Smooth muscle cell (in vitro differentiated cells): Measurements from ENCODE around the gene KRTAP2-2. TPM values are rescaled to one million over a fixed set of nuclear protein-coding genes. Genes with fewer than 3 reads are reported as not detected.
"Not testable (repeated sequence)": the region's sequence is repeated elsewhere in the genome, so short reads cannot be mapped to it uniquely, and the experiment has no call there.

Source experiments
- DNase-seq: peaks from one replicate; lab custom pipeline; 2025; ENCODE audit not compliant: unreplicated experiment; lab: John Stamatoyannopoulos, UW
- H2AFZ ChIP-seq: fragments of 200-600 bp; sonication (generic); 2 replicates; pipeline ENCODE4 v1.6.0; 2016; ENCODE audit warnings: antibody characterized with exemption, low read depth, mild to moderate bottlenecking
- H3F3A ChIP-seq: fragments of 200-600 bp; sonication (generic); 2 replicates; pipeline ENCODE4 v1.6.0; 2017; ENCODE audit warnings: antibody characterized with exemption, low read depth
- H3K27ac ChIP-seq: fragments of 200-600 bp; sonication (generic); 2 replicates; pipeline ENCODE4 v1.5.1; 2016; ENCODE audit warnings: low read depth, mild to moderate bottlenecking
- H3K27me3 ChIP-seq: fragments of 200-600 bp; sonication (generic); 2 replicates; pipeline ENCODE4 v1.6.1; 2016; ENCODE audit warnings: low read depth, mild to moderate bottlenecking
- H3K36me3 ChIP-seq: fragments of 200-600 bp; sonication (generic); 2 replicates; pipeline ENCODE4 v1.5.1; 2016; ENCODE audit warnings: low read depth
- H3K4me1 ChIP-seq: fragments of 200-600 bp; sonication (generic); 2 replicates; pipeline ENCODE4 v1.5.1; 2016; ENCODE audit warnings: low read depth
- H3K4me2 ChIP-seq: fragments of 200-600 bp; sonication (generic); 2 replicates; pipeline ENCODE4 v1.6.0; 2016; ENCODE audit warnings: mild to moderate bottlenecking
- H3K4me3 ChIP-seq: fragments of 200-600 bp; sonication (generic); 2 replicates; pipeline ENCODE4 v1.5.1; 2016; ENCODE audit warnings: mild to moderate bottlenecking
- H3K79me2 ChIP-seq: fragments of 200-600 bp; sonication (generic); 2 replicates; pipeline ENCODE4 v1.6.0; 2016; ENCODE audit warnings: low read depth, mild to moderate bottlenecking
- H3K9ac ChIP-seq: fragments of 200-600 bp; sonication (generic); 2 replicates; pipeline ENCODE4 v1.6.0; 2016; ENCODE audit warnings: low read depth
- H3K9me3 ChIP-seq: fragments of 200-600 bp; sonication (generic); replicated peaks from 2 replicates; pipeline ENCODE4 v1.5.1; 2016; ENCODE audit warnings: low read depth
- H4K20me1 ChIP-seq: fragments of 200-600 bp; sonication (generic); 2 replicates; pipeline ENCODE4 v1.6.0; 2016; ENCODE audit warnings: low read depth
- WGBS: methylation state at CpG from one replicate; pipeline ENCODE4 v1.1.7; 2016; ENCODE audit warnings: low lambda C conversion rate; 5-methylcytosine and 5-hydroxymethylcytosine counted together
- polyA plus RNA-seq: library from polyadenylated mRNA; unstranded; fragments of >200 nt; fragmentation: Nextera tagmentation; extraction: Ambion mirVana; gene quantifications from 2 replicates; pipeline ENCODE4 v1.2.1, GENCODE V29; 2016
- total RNA-seq: library from RNA; depleted of rRNA; stranded (reverse); fragments of >200 nt; gene quantifications from 2 replicates; pipeline ENCODE4 v1.2.3, GENCODE V29; 2014
- TF ChIP-seq, protein P1 (sequence below): fragments of 200-600 bp; sonication (generic); IDR thresholded peaks from 2 replicates; pipeline ENCODE4 v1.5.1; 2017; ENCODE audit warnings: borderline replicate concordance, mild to moderate bottlenecking, antibody characterized with exemption; ENCODE audit not compliant: insufficient read depth, poor library complexity, severe bottlenecking

The KRTAP2-2 gene, protein sequence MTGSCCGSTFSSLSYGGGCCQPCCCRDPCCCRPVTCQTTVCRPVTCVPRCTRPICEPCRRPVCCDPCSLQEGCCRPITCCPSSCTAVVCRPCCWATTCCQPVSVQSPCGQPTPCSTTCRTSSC
- total RNA-seq (not detected in 2 replicates), polyA plus RNA-seq (not detected in 2 replicates)

DNA sequence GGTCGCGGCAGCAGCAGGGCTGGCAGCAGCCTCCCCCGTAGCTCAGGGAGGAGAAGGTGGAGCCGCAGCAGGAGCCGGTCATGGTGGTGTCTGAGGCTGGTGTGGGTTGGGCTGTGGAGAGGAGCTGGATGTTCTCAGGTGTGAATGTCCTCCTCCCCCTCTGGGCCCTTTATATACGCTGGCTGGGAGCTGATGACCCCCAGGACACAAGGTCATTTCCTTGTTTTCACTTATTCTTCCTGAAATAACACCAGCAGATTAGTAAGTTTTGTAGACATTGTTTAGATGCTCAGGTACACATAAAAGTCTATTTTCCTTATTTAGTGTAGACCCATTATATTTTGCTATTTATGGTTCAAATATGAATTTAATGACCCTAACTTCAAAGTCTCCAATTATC lies at the start of gene KRTAP2-2:
TSS of gene KRTAP2-2 (minus strand) at position 101 of the 400 bp plus-strand sequence. CDS start at position 82, 19 bp downstream.
- H3K79me2 ChIP-seq, H3K9me3 ChIP-seq, H3K4me2 ChIP-seq, H3K36me3 ChIP-seq, H4K20me1 ChIP-seq, H2AFZ ChIP-seq, H3K4me1 ChIP-seq, DNase-seq, H3K27ac ChIP-seq, H3K27me3 ChIP-seq, H3K9ac ChIP-seq, H3K4me3 ChIP-seq, H3F3A ChIP-seq: not testable (repeated sequence)
- WGBS = 87% methylated on average over 1 of the region's 6 CpGs

DNA sequence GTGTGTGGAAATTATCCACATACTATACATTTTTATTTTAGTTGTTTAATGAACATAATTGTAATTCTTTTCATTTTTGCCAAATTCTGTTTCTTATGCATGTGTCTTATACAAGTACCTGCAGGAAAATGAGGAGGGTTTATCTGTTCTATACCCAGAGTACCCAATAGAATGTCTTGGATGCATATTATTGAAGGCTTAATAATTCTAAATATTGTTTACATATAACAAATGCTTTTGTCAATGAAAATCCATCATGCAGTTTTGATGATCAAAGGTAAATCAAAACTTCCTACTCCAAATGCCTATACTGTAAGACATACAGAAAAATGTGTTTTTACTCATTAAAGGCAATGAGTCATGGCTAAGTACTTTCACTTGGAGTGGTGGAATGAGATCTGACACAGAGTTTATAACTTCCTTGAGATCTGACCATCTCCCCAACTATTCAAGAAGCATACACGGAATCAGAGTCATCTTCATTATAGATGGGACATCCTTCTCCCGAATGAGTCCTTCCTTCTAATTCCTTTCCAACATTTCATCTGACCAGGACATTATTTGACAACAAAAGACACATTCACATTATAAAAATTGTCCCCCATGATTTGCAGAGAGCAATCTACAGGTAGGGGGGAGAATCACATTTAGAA lies 49.5 kb upstream of the KRTAP2-2 start:
- H3K27ac ChIP-seq = peak overlapping the region; percentile 53
- DNase-seq = not testable (repeated sequence)
- 11% methylated on average over 2 of the region's 2 CpGs for WGBS

GRCh38 chr17:41103896-41104295 lies 48.9 kb upstream of the KRTAP2-2 start:
- Histone ChIP-seq H3F3A (no peaks in the 10 kb centered on the region), H3K79me2 (no peaks in the 10 kb centered on the region), H3K9ac (no peak overlapping the region), H3K27me3 (no peaks in the 10 kb centered on the region), H3K4me3 (no peak overlapping the region), H3K4me1 (peaks cover 8% of the 10 kb centered on the region), H3K9me3 (no peaks in the 10 kb centered on the region), H3K36me3 (no peaks in the 10 kb centered on the region), H2AFZ (no peak overlapping the region), H4K20me1 (no peaks in the 10 kb centered on the region), H3K27ac (peak overlapping the region; percentile 53), H3K4me2 (peak overlapping the region; percentile 24)
- no peak for DNase-seq
- 35% methylated on average over 1 of the region's 1 CpG for WGBS
- TF ChIP-seq, protein P1, sequence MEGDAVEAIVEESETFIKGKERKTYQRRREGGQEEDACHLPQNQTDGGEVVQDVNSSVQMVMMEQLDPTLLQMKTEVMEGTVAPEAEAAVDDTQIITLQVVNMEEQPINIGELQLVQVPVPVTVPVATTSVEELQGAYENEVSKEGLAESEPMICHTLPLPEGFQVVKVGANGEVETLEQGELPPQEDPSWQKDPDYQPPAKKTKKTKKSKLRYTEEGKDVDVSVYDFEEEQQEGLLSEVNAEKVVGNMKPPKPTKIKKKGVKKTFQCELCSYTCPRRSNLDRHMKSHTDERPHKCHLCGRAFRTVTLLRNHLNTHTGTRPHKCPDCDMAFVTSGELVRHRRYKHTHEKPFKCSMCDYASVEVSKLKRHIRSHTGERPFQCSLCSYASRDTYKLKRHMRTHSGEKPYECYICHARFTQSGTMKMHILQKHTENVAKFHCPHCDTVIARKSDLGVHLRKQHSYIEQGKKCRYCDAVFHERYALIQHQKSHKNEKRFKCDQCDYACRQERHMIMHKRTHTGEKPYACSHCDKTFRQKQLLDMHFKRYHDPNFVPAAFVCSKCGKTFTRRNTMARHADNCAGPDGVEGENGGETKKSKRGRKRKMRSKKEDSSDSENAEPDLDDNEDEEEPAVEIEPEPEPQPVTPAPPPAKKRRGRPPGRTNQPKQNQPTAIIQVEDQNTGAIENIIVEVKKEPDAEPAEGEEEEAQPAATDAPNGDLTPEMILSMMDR = no peak

More for the DNA sequence above, 49.5 kb upstream of the KRTAP2-2 start:
- H3K9ac ChIP-seq, H3K9me3 ChIP-seq, H3K4me1 ChIP-seq, H3F3A ChIP-seq, H4K20me1 ChIP-seq, H3K36me3 ChIP-seq, H3K79me2 ChIP-seq, H3K4me3 ChIP-seq, H3K27me3 ChIP-seq, H2AFZ ChIP-seq: not testable (repeated sequence)
- H3K4me2 ChIP-seq = peak overlapping the region; percentile 24

DNA sequence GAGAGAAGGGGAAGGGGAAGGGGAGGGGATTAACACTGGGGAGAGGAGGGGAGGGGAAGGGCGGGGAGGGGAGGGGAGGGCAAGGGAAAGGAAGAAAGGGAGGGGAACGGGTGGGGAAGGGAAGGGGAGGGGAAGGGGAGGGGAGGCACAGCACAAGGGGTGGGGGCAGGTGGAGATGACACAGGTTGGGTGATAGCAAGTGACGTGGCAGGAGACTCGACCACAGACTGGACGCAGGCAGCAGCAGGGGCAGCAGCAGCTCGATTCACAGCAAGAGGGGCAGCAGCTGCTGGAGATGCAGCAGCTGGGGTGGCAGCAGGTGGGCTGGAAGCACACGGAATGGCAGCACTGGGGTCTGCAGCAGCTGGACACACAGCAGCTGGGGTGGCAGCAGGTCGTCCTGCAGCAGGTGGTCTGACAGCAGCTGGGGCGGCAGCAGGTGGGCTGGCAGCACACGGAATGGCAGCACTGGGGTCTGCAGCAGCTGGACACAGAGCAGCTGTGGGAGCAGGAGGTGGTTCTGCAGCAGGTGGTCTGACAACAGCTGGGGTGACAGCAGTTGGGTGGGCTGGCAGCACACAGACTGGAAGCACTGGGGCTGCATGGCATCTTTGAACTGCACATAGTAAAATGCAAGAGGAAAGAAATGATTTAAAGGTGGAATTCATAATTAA lies 46.7 kb upstream of the KRTAP2-2 start, which contains the start of gene KRTAP4-16:
TSS of gene KRTAP4-16 (minus strand) at position 624 of the 674 bp plus-strand sequence. CDS start at position 624, 0 bp downstream.
- Histone ChIP-seq H3K4me2 (no peak within 1 kb of the TSS), H2AFZ (no peak within 1 kb of the TSS), H3K36me3 (no peaks in the 10 kb centered on the region), H3F3A (no peaks in the 10 kb centered on the region), H3K4me1 (peaks cover 8% of the 10 kb centered on the region), H3K27ac (no peak within 1 kb of the TSS), H3K9ac (no peak within 1 kb of the TSS), H4K20me1 (no peaks in the 10 kb centered on the region), H3K27me3 (no peaks in the 10 kb centered on the region), H3K4me3 (no peak within 1 kb of the TSS), H3K9me3 (no peaks in the 10 kb centered on the region), H3K79me2 (no peaks in the 10 kb centered on the region)
- WGBS = 73% methylated on average over 8 of the region's 10 CpGs
- TF ChIP-seq, protein P1 = no peak
- no peak for DNase-seq

GRCh38 chr17:41099682-41100480 lies 44.9 kb upstream of the KRTAP2-2 start:
- Histone ChIP-seq H3K4me2 (peak overlapping the region; percentile 61), H3K27ac (peak overlapping the region; percentile 62)
- not testable (repeated sequence) for H3K9ac ChIP-seq, H3K36me3 ChIP-seq, H3K79me2 ChIP-seq, H3F3A ChIP-seq, H3K9me3 ChIP-seq, DNase-seq, H3K4me3 ChIP-seq, H4K20me1 ChIP-seq, H3K4me1 ChIP-seq, H3K27me3 ChIP-seq, H2AFZ ChIP-seq
- 79% methylated on average over 7 of the region's 7 CpGs for WGBS
